Measurements from ENCODE around the gene PPP2R5C.

DNA sequence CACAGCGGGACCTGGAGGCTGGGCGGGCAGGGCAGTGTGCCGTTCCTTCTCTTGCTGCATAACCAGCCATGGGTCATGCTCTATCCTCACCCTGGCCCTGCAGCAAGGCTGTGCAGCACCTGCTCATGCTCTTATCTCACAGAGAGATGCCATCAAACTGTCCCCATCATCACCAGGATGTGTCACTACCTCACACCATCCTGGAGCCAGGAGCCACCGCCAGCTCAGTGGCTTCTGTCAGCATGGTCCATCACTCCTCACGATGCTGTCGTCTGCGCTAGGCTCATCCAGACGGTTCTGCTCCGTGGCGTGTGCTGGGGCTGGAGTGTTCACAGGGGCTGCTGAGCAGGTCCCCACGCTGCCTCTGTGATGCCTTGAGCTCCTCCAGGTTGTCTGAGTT lies 125.7 kb downstream of the PPP2R5C start:
- TF ChIP-seq, protein P1, sequence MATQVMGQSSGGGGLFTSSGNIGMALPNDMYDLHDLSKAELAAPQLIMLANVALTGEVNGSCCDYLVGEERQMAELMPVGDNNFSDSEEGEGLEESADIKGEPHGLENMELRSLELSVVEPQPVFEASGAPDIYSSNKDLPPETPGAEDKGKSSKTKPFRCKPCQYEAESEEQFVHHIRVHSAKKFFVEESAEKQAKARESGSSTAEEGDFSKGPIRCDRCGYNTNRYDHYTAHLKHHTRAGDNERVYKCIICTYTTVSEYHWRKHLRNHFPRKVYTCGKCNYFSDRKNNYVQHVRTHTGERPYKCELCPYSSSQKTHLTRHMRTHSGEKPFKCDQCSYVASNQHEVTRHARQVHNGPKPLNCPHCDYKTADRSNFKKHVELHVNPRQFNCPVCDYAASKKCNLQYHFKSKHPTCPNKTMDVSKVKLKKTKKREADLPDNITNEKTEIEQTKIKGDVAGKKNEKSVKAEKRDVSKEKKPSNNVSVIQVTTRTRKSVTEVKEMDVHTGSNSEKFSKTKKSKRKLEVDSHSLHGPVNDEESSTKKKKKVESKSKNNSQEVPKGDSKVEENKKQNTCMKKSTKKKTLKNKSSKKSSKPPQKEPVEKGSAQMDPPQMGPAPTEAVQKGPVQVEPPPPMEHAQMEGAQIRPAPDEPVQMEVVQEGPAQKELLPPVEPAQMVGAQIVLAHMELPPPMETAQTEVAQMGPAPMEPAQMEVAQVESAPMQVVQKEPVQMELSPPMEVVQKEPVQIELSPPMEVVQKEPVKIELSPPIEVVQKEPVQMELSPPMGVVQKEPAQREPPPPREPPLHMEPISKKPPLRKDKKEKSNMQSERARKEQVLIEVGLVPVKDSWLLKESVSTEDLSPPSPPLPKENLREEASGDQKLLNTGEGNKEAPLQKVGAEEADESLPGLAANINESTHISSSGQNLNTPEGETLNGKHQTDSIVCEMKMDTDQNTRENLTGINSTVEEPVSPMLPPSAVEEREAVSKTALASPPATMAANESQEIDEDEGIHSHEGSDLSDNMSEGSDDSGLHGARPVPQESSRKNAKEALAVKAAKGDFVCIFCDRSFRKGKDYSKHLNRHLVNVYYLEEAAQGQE (IDR thresholded peaks at IDR 0.05; ENCODE audit: low read depth): no peak
- TF ChIP-seq TAF1 (IDR thresholded peaks at IDR 0.05; ENCODE audit: low read depth) (no peak), EGR1 (IDR thresholded peaks at IDR 0.05) (no peak), CEBPB (IDR thresholded peaks at IDR 0.05) (no peak), YY1 (IDR thresholded peaks at IDR 0.05; ENCODE audit: low read depth) (no peak), USF1 (IDR thresholded peaks at IDR 0.05) (no peak), CREB1 (IDR thresholded peaks at IDR 0.05; ENCODE audit: low read depth) (no peak), EP300 (IDR thresholded peaks at IDR 0.05; ENCODE audit: borderline replicate concordance) (no peak), FOXM1 (IDR thresholded peaks at IDR 0.05; ENCODE audit: borderline replicate concordance, low read depth) (no peak), ZBTB7A (IDR thresholded peaks at IDR 0.05; ENCODE audit: low read depth) (no peak), NFIC (IDR thresholded peaks at IDR 0.05) (no peak)
